GM19025 (cell line): ENCODE measurements around the gene GLI3.

ENCODE experiments used
- ATAC-seq: cut with Tn5 transposase; IDR thresholded peaks from one replicate; pipeline ENCODE4 v1.9.1; 2021; ENCODE audit warnings: mild to moderate bottlenecking, low read depth, moderate library complexity; ENCODE audit not compliant: unreplicated experiment

Gene GLI3

DNA sequence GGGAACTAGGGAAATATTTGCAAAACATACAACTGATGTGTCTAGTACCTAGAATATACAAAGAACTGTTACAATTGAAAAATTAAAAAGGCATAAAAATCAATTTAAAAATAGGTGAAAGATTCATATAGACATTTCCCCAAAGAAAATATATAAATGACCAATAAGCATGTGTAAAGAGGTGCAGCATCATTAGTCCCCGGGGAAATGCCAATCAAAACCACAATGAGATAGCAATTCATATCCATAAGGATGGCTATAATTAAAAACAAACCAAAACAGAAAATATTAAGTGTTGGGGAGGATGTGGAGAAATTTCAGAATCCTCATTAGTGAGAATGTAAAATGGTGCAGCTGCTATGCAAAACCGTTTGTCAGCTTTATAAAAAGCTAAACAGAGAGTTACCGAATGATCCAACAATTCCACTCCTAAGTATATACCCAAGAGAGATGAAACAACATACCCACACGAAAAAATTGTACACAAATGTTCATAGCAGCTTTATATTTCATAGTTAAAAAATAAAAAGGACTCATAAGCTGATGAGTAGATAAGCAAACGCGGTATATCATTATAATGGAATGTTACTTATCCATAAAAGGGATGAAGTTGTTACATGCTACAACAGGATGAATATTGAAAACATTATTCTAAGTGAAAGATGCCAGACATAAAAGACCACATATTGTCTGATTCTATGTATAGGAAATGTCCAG lies 324.0 kb downstream of the GLI3 start:
- no peak for ATAC-seq

DNA sequence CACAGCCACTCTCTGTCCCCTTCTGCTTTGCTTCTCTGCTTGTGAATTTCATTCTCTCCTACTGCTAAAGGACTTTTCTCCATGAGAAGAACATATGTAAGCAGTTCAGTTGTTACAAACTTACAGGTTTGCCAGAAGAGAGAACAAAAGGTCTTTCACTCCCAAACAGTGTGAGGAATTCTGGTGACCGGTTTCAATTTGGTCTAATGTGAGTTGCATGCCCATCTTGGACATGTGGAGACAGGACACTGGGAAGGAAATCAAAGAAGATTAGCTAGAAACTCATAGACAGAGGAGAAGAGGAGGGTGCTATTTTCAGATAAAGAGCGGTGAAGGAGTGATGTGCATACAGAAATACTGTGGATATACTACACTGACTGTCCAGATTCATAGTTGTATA lies 324.6 kb downstream of the GLI3 start:
- ATAC-seq, result no peak

GRCh38 chr7:41911792-41912191 lies 325.2 kb downstream of the GLI3 start:
- no peak for ATAC-seq
